HepG2 (cell line): Measurements from ENCODE around the gene HIC1. TPM values are rescaled to one million over a fixed set of nuclear protein-coding genes. Genes with fewer than 3 reads are reported as not detected.

Source experiments
- ATAC-seq: fragments of 200-7000 bp; cut with Tn5 transposase; 3 replicates; pipeline ENCODE4 v1.9.1; 2020; ENCODE audit warnings: mild to moderate bottlenecking, moderate library complexity
- BruUV-seq: library from RNA; stranded (reverse); fragments of 400-500 nt; replicated peaks from 2 replicates; lab custom pipeline; 2021; lab: Mats Ljungman, UMichigan
- CTCF ChIA-PET: fragments of 300-600 bp; formaldehyde crosslinking; extraction: SDS; loops from one replicate; lab custom pipeline; 2021; ENCODE audit warnings: low total read pairs, inconsistent platforms, low intra/inter-chr PET ratio; lab: Yijun Ruan, JAX
- POLR2A ChIA-PET: fragments of 350-600 bp; sonication (Branson Sonifier 250); formaldehyde crosslinking; loops from one replicate; lab custom pipeline; 2020; ENCODE audit warnings: antibody characterized with exemption, inconsistent platforms; lab: Yijun Ruan, JAX
- DNase-seq: peaks from one replicate; pipeline ENCODE4 v3.0.0-alpha.2; 2015; ENCODE audit warnings: low spot score
- FAIRE-seq: peaks from 3 replicates; lab custom pipeline; 2011; peaks lifted over from hg19 to GRCh38; lab: Jason Lieb, UNC
- H2AFZ ChIP-seq: one replicate; pipeline ENCODE4 v1.6.1; 2011; ENCODE audit warnings: low read length, inconsistent platforms
- H3K27ac ChIP-seq: fragments of 300-600 bp; 3 replicates; pipeline ENCODE4 v1.8.0; 2011; ENCODE audit warnings: mixed run types, mild to moderate bottlenecking, mixed read lengths, low read length, inconsistent platforms; ENCODE audit not compliant: insufficient read depth; ENCODE audit errors: extremely low read length
- H3K27me3 ChIP-seq, 2 experiments: fragments of 200-600 bp in 1 of 2; 2 replicates in 1 of 2; 3 replicates in 1 of 2; pipeline versions ENCODE4 v1.6.0 to v1.8.0; 2011; ENCODE audit warnings: low read length in 2 of 2, mild to moderate bottlenecking in 2 of 2, moderate library complexity in 2 of 2, inconsistent platforms in 1 of 2; ENCODE audit not compliant: insufficient read depth in 2 of 2, control insufficient read depth in 1 of 2
- H3K36me3 ChIP-seq, 2 experiments: fragments of 200-600 bp in 1 of 2; replicated peaks in 1 of 2; 2 replicates in 1 of 2; 3 replicates in 1 of 2; pipeline versions ENCODE4 v1.5.1 to v1.8.0; 2011; ENCODE audit warnings: low read length in 2 of 2, inconsistent platforms in 1 of 2; ENCODE audit not compliant: insufficient read depth in 2 of 2, control insufficient read depth in 1 of 2
- H3K4me1 ChIP-seq: 2 replicates; pipeline ENCODE4 v1.5.1; 2012; ENCODE audit warnings: low read length, inconsistent platforms; ENCODE audit not compliant: insufficient read depth
- H3K4me2 ChIP-seq: 2 replicates; pipeline ENCODE4 v1.6.0; 2011; ENCODE audit warnings: low read depth, low read length, inconsistent platforms
- H3K4me3 ChIP-seq, 3 experiments: fragments of 200-600 bp in 1 of 3; sonication (generic), shearing (Covaris generic) in 1 of 3; replicated peaks in 1 of 3; 2 replicates each; pipeline ENCODE4 v1.5.1; 2011 to 2016; ENCODE audit warnings: low read length in 3 of 3, inconsistent platforms in 2 of 3, low read depth in 2 of 3, mild to moderate bottlenecking in 2 of 3, control low read depth in 1 of 3, mixed read lengths in 1 of 3; ENCODE audit not compliant: insufficient read depth in 1 of 3
- H3K79me2 ChIP-seq: one replicate; pipeline ENCODE4 v1.6.1; 2011; ENCODE audit warnings: low read length, inconsistent platforms; ENCODE audit not compliant: insufficient read depth
- H3K9ac ChIP-seq: 2 replicates; pipeline ENCODE4 v1.6.0; 2011; ENCODE audit warnings: mild to moderate bottlenecking, low read depth, low read length, inconsistent platforms; ENCODE audit not compliant: insufficient read depth
- H3K9me3 ChIP-seq: 2 replicates; pipeline ENCODE4 v1.5.1; 2012; ENCODE audit warnings: mild to moderate bottlenecking, low read length
- H4K20me1 ChIP-seq: 2 replicates; pipeline ENCODE4 v1.6.0; 2011; ENCODE audit warnings: inconsistent platforms, mild to moderate bottlenecking, low read length, moderate library complexity; ENCODE audit not compliant: insufficient read depth
- E2F5 ChIP-seq: sonication (generic); formaldehyde crosslinking; conservative IDR thresholded peaks from 2 replicates; pipeline ENCODE4 v1.4.0; 2020; ENCODE audit warnings: missing genetic modification reagents
- PATZ1 ChIP-seq: sonication (generic); formaldehyde crosslinking; IDR thresholded peaks from 2 replicates; pipeline ENCODE4 v1.4.0; 2020; ENCODE audit warnings: missing genetic modification reagents
- RELA ChIP-seq: sonication (generic); formaldehyde crosslinking; IDR thresholded peaks from 2 replicates; pipeline ENCODE4 v1.4.0; 2020; ENCODE audit warnings: missing genetic modification reagents
- RNF2 ChIP-seq: fragments of 450-650 bp; conservative IDR thresholded peaks from 2 replicates; pipeline ENCODE4 v1.6.1; 2016; ENCODE audit warnings: low read depth
- TFDP1 ChIP-seq: IDR thresholded peaks from 2 replicates; pipeline ENCODE4 v1.6.1; 2016; ENCODE audit warnings: missing compliant biosample characterization, missing genetic modification reagents, borderline replicate concordance
- ZBTB7B ChIP-seq: sonication (generic); formaldehyde crosslinking; IDR thresholded peaks from 2 replicates; pipeline ENCODE4 v1.4.0; 2020; ENCODE audit warnings: missing genetic modification reagents
- ZMYM3 ChIP-seq: sonication (generic); formaldehyde crosslinking; IDR thresholded peaks from 2 replicates; pipeline ENCODE4 v1.5.1; 2020; ENCODE audit warnings: mild to moderate bottlenecking, missing genetic modification reagents
- ZNF580 ChIP-seq: IDR thresholded peaks from 2 replicates; pipeline ENCODE4 v1.6.1; 2016; ENCODE audit warnings: low read depth, borderline replicate concordance
- ZNF816 ChIP-seq: sonication (generic); formaldehyde crosslinking; IDR thresholded peaks from 2 replicates; pipeline ENCODE4 v1.8.0; 2022; ENCODE audit warnings: missing genetic modification reagents, mild to moderate bottlenecking, borderline replicate concordance
- WGBS: methylation state at CpG from one replicate; pipeline ENCODE4 v1.1.6; 2017; ENCODE audit warnings: low lambda C conversion rate; 5-methylcytosine and 5-hydroxymethylcytosine counted together
- in situ Hi-C: cut with HindIII; loops from 2 replicates; pipeline ENCODE4 v1.10.0; 2017; ENCODE audit warnings: low pct_unique_long_range_greater_than_20kb; ENCODE audit not compliant: extremely low pct_ligation_motif_present
- intact Hi-C: fragments of 100-400 bp; cut with micrococcal nuclease; formaldehyde crosslinking; loops from one replicate; pipeline ENCODE4 v1.10.0; 2022; ENCODE audit not compliant: unreplicated experiment
- polyA plus RNA-seq, 8 experiments: library from polyadenylated mRNA; depleted of rRNA in 3 of 8; stranded (reverse) in 7 of 8; unstranded in 1 of 8; fragments of >200 nt; fragmentation: Illumina TruSeq in 4 of 8; extraction: Trizol in 4 of 8; gene quantifications; 2 replicates each; pipeline versions ENCODE4 v1.2.1 to v1.2.3, GENCODE V29; 2011 to 2016; ENCODE audit warnings: low read depth in 4 of 8, missing spikeins in 1 of 8, mixed read lengths in 1 of 8; ENCODE audit not compliant: insufficient read depth in 1 of 8
- total RNA-seq, 5 experiments: library from RNA; depleted of rRNA; stranded (reverse); fragments of >200 nt; fragmentation: Illumina TruSeq; extraction: Trizol; gene quantifications; 2 replicates each; pipeline ENCODE4 v1.2.3, GENCODE V29; 2016; ENCODE audit warnings: low read depth in 1 of 5

HIC1 gene
- total and polyA plus RNA-seq, 2 of the 13 experiments (the other 11 are each of a cell fraction or from before 2014, with no cell fraction given) = 0.04 to 0.31 TPM

- TF ChIP-seq E2F5 (CRISPR knock-in tag) (no peak), RELA (CRISPR knock-in tag) (no peak), RNF2 (no peak), ZNF580 (CRISPR knock-in tag) (no peak)
- TF ChIP-seq, all 625 proteins: peak for 0
Measured at GRCh38 chr17:2101448-2102257, 46.8 kb downstream of the HIC1 start (continued).

GRCh38 chr17:2102931-2103809 lies 48.3 kb downstream of the HIC1 start:
- no peak overlapping the region for H3K4me3 ChIP-seq
- ChIA-PET CTCF (no interaction called here), POLR2A (interaction anchor here (0.6 kb wide), 2 partner anchors 50 to 74 kb away, joined by 3 to 4 read pairs; no protein-coding TSS in a partner anchor)
- H3K4me2 ChIP-seq = no peak overlapping the region
- no peaks in the 10 kb centered on the region for H3K79me2 ChIP-seq
- in situ Hi-C loops (no loop called here), intact Hi-C loops (no loop called here)
- no peaks in the 10 kb centered on the region for H3K9me3 ChIP-seq
- no peak for ATAC-seq
- H3K4me1 ChIP-seq = peaks cover 27% of the 10 kb centered on the region
- no peak for DNase-seq
- H3K27ac ChIP-seq = no peak overlapping the region
- no peaks in the 10 kb centered on the region for H4K20me1 ChIP-seq
- TF ChIP-seq ZNF816 (CRISPR knock-in tag) = no peak
- no peak for TF ChIP-seq TFDP1
- no peak for TF ChIP-seq PATZ1 (CRISPR knock-in tag)
- TF ChIP-seq ZBTB7B (CRISPR knock-in tag) = no peak
- TF ChIP-seq ZMYM3 (CRISPR knock-in tag) = no peak
- no peak overlapping the region for H3K9ac ChIP-seq
- FAIRE-seq = no peak
- BruUV-seq = no TSS peak
- no peak overlapping the region for H2AFZ ChIP-seq
- H3K27me3 ChIP-seq = no peaks in the 10 kb centered on the region
- peaks cover 0 to 10% of the 10 kb centered on the region in 2 experiments; a peak in 2 of 5 replicates for H3K36me3 ChIP-seq
- 96% methylated on average over 9 of the region's 9 CpGs for WGBS
